Middle frontal gyrus (tissue), 1 donor: ENCODE results near the gene BRSK2.
"Not testable (repeated sequence)": the region's sequence is repeated elsewhere in the genome, so short reads cannot be mapped to it uniquely, and the experiment has no call there.

Source experiments
- DNase-seq: peaks from one replicate; pipeline ENCODE4 v3.0.0-alpha.2; 2015; ENCODE audit warnings: low spot score; ENCODE audit errors: extremely low spot score

Gene BRSK2

GRCh38 chr11:1389932-1390568 lies at the start of gene BRSK2:
Gene BRSK2, plus strand, starts transcription at chr11:1389934. Its CDS starts 351 bp downstream, at chr11:1390285.
- DNase-seq, result no peak

- no peak for DNase-seq
Measured at GRCh38 chr11:1340111-1340510, 49.6 kb upstream of the BRSK2 start.

- DNase-seq, result not testable (repeated sequence)
Measured at GRCh38 chr11:1341226-1341625, 48.5 kb upstream of the BRSK2 start.

GRCh38 chr11:1341928-1342524 lies 47.7 kb upstream of the BRSK2 start:
- DNase-seq, result no peak

- DNase-seq, result no peak
Measured at GRCh38 chr11:1342946-1343345, 46.8 kb upstream of the BRSK2 start.

GRCh38 chr11:1343391-1344055 lies 46.2 kb upstream of the BRSK2 start:
- DNase-seq, result no peak

- no peak for DNase-seq
Measured at GRCh38 chr11:1344056-1344635, 45.6 kb upstream of the BRSK2 start.

GRCh38 chr11:1345737-1346513 lies 43.8 kb upstream of the BRSK2 start:
- DNase-seq, result no peak

- no peak for DNase-seq
Measured at GRCh38 chr11:1346669-1347390, 42.9 kb upstream of the BRSK2 start.

GRCh38 chr11:1347411-1347999 lies 42.2 kb upstream of the BRSK2 start:
- not testable (repeated sequence) for DNase-seq

- DNase-seq, result no peak
Measured at GRCh38 chr11:1348146-1348795, 41.5 kb upstream of the BRSK2 start.

GRCh38 chr11:1348796-1349326 lies 40.9 kb upstream of the BRSK2 start:
- no peak for DNase-seq

GRCh38 chr11:1349327-1350041 lies 40.2 kb upstream of the BRSK2 start:
- DNase-seq, result no peak

- DNase-seq, result no peak
Measured at GRCh38 chr11:1350086-1350725, 39.5 kb upstream of the BRSK2 start.

- DNase-seq, result no peak
Measured at GRCh38 chr11:1351278-1351937, 38.3 kb upstream of the BRSK2 start.

- no peak for DNase-seq
Measured at GRCh38 chr11:1352696-1353382, 36.9 kb upstream of the BRSK2 start.

GRCh38 chr11:1353383-1354124 lies 36.2 kb upstream of the BRSK2 start:
- no peak for DNase-seq
